Adrenal gland (tissue), 12 donors: Measurements from ENCODE around the gene TSPYL2. TPM values are rescaled to one million over a fixed set of nuclear protein-coding genes. Genes with fewer than 3 reads are reported as not detected.
A peak's percentile ranks its signal among the peaks of the same experiment; 100 is the strongest.

Experiments used
- DNase-seq, 7 donors: peaks; one replicate each; pipeline ENCODE4 v3.0.0-alpha.2; 2019 to 2020
- H3K27ac ChIP-seq, 5 donors: fragments of 200-600 bp; sonication (generic) in 4 of 5; 1 replicate in 3 of 5; 2 replicates in 2 of 5; pipeline versions ENCODE4 v1.5.1 to v1.8.0; 2016 to 2020; ENCODE audit warnings: mild to moderate bottlenecking in 1 of 5
- H3K27me3 ChIP-seq: fragments of 200-600 bp; 2 replicates; pipeline ENCODE4 v1.8.0; 2021
- H3K36me3 ChIP-seq, 2 donors: fragments of 200-600 bp; replicated peaks in 1 of 2; 1 replicate in 1 of 2; 2 replicates in 1 of 2; pipeline versions ENCODE4 v1.5.1 to v1.8.0; 2018 to 2022
- H3K4me1 ChIP-seq, 2 donors: fragments of 200-600 bp; replicated peaks in 1 of 2; 1 replicate in 1 of 2; 2 replicates in 1 of 2; pipeline versions ENCODE4 v1.5.1 to v1.8.0; 2018 to 2021
- H3K4me3 ChIP-seq, 4 donors: fragments of 200-600 bp; sonication (generic) in 3 of 4; one replicate each; pipeline ENCODE4 v1.5.1; 2016 to 2018
- H3K9me3 ChIP-seq, 3 donors: fragments of 200-600 bp; sonication (generic) in 1 of 3; replicated peaks in 1 of 3; 1 replicate in 2 of 3; 2 replicates in 1 of 3; pipeline versions ENCODE4 v1.5.1 to v1.8.0; 2016 to 2021
- POLR2A ChIP-seq, 2 donors: fragments of 450-650 bp; IDR thresholded peaks; one replicate each; pipeline ENCODE4 v1.6.1; 2017; ENCODE audit warnings: antibody characterized with exemption in 2 of 2, mild to moderate bottlenecking in 2 of 2, moderate library complexity in 1 of 2
- WGBS, 4 donors: extraction: QIAGEN DNeasy Blood & Tissue Kit in 2 of 4; methylation state at CpG; one replicate each; pipeline versions ENCODE4 v1.1.5 to v1.1.7; 2013 to 2017; 5-methylcytosine and 5-hydroxymethylcytosine counted together
- intact Hi-C, 2 donors: fragments of 100-400 bp; cut with DNase I; formaldehyde crosslinking; loops; one replicate each; pipeline versions ENCODE4 v1.14.1 to v1.15.0; 2022 to 2023
- polyA plus RNA-seq, 3 donors: library from polyadenylated mRNA; stranded (reverse); fragments of 200-250 nt in 2 of 3; fragments of 350-450 nt in 1 of 3; fragmentation: Illumina TruSeq in 1 of 3; extraction: RNeasy Lipid Tissue Mini Kit (QIAGEN cat#74804) in 1 of 3; gene quantifications; one replicate each; pipeline ENCODE4 v1.2.3, GENCODE V29; 2013 to 2014
- total RNA-seq, 9 donors: library from RNA; depleted of rRNA in 4 of 9; stranded (reverse); fragments of >200 nt in 4 of 9; fragments of 120-200 nt in 1 of 9; fragmentation: NEBNext Ultra II Directional in 1 of 9; extraction: Animal tissue kit (Norgen Biotek cat#: 25700) in 1 of 9; gene quantifications; one replicate each; pipeline versions ENCODE4 v1.1.0 to v1.2.4, GENCODE V29; 2013 to 2023
- TF ChIP-seq, protein P1 (sequence below), 6 experiments: fragments of 450-650 bp in 4 of 6; fragments of 200-600 bp in 2 of 6; sonication (generic) in 1 of 6; IDR thresholded peaks; 1 replicate in 5 of 6; 2 replicates in 1 of 6; pipeline versions ENCODE4 v1.5.1 to v1.8.0; 2016 to 2021; ENCODE audit warnings: antibody characterized with exemption in 6 of 6, mild to moderate bottlenecking in 2 of 6, moderate library complexity in 1 of 6
- donor health status: healthy with polysubstance abuse.
- donor health status: Bipolar disorder and iron deficiency.
- donor health status: DM: yes; HTN: yes; CAD: no.
- donor health status: DM: no; HTN: no; CAD: no.
- donor health status: DM: no; HTN: no; CAD: no.
- donor health status: DM: yes; HTN: yes; CAD: no.

The TSPYL2 gene
- total and polyA plus RNA-seq, 12 donors = 35.5 to 536 (median 90.7) TPM

DNA sequence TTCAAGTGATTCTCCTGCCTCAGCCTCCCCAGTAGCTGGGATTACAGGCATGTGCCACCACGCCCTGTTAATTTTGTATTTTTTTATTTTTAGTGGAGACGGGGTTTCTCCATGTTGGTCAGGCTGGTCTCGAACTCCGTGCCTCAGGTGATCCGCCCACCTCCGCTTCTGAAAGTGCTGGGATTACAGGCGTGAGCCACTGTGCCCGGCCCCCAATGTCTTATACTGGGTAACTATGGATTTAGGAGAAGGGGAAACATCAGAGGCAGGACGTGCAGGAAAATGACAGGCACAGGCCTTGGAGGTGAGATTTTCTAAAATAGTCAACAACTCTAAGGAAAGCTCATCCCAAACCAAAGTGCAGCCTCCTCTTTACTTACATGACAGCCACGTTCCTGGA lies 11.1 kb upstream of the TSPYL2 start:
- Histone ChIP-seq H3K27ac (no peak overlapping the region), H3K4me1 (peaks cover 0 to 3% of the 10 kb centered on the region in 2 donors), H3K4me3 (no peak overlapping the region), H3K9me3 (no peaks in the 10 kb centered on the region), H3K27me3 (no peaks in the 10 kb centered on the region), H3K36me3 (no peaks in the 10 kb centered on the region)
- intact Hi-C loops = no loop called here
- WGBS, 4 donors = 66 to 77% (median 67%) methylated on average over 5 to 10 of the region's 10 CpGs
- no peak for DNase-seq
- TF ChIP-seq, protein P1, sequence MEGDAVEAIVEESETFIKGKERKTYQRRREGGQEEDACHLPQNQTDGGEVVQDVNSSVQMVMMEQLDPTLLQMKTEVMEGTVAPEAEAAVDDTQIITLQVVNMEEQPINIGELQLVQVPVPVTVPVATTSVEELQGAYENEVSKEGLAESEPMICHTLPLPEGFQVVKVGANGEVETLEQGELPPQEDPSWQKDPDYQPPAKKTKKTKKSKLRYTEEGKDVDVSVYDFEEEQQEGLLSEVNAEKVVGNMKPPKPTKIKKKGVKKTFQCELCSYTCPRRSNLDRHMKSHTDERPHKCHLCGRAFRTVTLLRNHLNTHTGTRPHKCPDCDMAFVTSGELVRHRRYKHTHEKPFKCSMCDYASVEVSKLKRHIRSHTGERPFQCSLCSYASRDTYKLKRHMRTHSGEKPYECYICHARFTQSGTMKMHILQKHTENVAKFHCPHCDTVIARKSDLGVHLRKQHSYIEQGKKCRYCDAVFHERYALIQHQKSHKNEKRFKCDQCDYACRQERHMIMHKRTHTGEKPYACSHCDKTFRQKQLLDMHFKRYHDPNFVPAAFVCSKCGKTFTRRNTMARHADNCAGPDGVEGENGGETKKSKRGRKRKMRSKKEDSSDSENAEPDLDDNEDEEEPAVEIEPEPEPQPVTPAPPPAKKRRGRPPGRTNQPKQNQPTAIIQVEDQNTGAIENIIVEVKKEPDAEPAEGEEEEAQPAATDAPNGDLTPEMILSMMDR (IDR thresholded peaks at IDR 0.05) = no peak
- no peak for TF ChIP-seq POLR2A (IDR thresholded peaks at IDR 0.05)

DNA sequence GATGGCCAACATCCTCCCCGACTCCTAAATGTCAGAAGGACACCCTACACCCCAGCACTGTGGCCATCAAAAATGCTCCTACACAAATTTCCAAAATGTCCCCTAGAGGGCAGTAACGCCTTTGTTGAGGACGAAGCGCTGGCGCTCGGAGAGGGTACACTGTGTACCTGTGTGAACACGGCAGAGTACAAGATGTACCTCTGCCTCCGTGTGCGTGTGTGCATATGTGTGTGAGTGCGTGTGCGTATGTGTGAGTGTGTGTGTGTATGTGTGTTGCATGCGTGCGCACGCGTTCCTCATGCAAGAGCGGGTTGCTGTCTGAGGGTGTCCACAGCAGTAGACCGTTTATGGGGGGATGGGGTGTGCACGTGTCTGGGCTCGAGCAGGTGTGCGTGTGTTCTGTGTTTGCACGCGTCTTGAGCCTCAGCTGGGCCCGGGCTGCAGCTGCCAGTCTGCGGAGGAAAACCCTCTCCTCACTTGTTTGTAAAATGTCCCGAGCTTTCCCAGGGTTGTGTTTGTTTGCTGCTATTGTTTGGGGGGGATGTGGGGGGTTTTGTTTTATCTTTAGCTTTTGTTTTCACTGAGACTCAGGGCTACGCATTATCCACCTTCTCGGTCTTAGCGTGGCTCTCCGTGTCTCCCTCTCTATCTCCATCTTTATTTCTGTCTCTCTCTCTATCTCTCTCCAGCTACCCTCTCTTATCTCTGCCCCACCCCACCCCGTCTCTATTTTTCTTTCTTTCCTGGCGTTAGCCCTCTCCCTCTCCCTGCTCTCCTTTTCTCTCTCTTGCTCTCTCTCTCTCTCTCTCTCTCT lies 10.4 kb upstream of the TSPYL2 start:
- H3K4me3 ChIP-seq = peak overlapping the region in 1 of 4 donors; percentile 49
- DNase-seq = peak; percentile 67 to 90 (median 77)
- 0 to 16% (median 5%) methylated on average over 24 to 31 of the region's 31 CpGs for WGBS, 4 donors
- no peaks in the 10 kb centered on the region for H3K36me3 ChIP-seq
- peak overlapping the region in 4 of 5 donors; percentile 51 to 83 (median 64) for H3K27ac ChIP-seq
- peaks cover 0 to 3% of the 10 kb centered on the region in 2 donors for H3K4me1 ChIP-seq
- TF ChIP-seq, protein P1 (IDR thresholded peaks at IDR 0.05) = peak; percentile 52 to 73 (median 70)
- TF ChIP-seq POLR2A (IDR thresholded peaks at IDR 0.05) = no peak
- no peaks in the 10 kb centered on the region for H3K27me3 ChIP-seq
- intact Hi-C loops = no loop called here
- H3K9me3 ChIP-seq = no peaks in the 10 kb centered on the region

DNA sequence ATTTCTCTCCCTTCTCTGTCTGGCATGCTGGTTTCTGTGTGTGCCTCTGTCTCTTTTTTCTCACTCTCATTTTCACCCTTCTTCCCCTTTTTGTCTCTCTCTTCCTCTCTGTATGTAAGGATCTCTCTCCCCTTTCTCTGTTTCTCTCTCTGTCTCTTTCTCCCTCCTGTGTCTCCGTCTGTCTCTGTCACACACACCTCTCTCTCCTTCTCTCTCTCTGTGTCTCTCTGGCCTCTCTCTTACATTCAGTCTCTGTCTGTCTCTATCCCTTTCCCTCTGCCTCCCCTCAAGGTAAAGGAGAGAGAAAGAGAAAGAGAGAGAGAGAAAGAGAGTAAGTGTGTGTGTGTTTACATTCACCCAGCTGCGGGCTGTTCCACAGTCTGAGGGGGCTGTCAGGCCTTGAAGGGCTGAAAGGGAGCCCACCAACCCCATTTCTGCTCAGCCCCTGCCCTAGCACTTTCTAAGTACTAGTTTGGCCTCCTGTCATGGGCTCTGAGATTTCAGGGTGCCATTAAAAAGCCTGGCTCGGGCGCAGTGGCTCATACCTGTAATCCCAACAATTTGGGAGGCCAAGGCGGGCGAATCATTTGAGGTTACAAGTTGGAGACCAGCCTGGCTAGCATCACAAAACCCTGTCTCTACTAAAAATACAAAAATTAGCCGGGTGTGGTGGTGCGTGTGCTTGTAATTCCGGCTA lies 9.6 kb upstream of the TSPYL2 start:
- Histone ChIP-seq H3K9me3 (no peaks in the 10 kb centered on the region), H3K27me3 (no peaks in the 10 kb centered on the region), H3K27ac (peak overlapping the region in 4 of 5 donors; percentile 51 to 83 (median 64)), H3K4me1 (peaks cover 0 to 3% of the 10 kb centered on the region in 2 donors), H3K36me3 (no peaks in the 10 kb centered on the region), H3K4me3 (no peak overlapping the region)
- DNase-seq = no peak
- intact Hi-C loops = no loop called here
- 55 to 69% (median 61%) methylated on average over 8 to 9 of the region's 9 CpGs for WGBS, 4 donors
- no peak for TF ChIP-seq POLR2A (IDR thresholded peaks at IDR 0.05)
- TF ChIP-seq, protein P1 (IDR thresholded peaks at IDR 0.05) = no peak

DNA sequence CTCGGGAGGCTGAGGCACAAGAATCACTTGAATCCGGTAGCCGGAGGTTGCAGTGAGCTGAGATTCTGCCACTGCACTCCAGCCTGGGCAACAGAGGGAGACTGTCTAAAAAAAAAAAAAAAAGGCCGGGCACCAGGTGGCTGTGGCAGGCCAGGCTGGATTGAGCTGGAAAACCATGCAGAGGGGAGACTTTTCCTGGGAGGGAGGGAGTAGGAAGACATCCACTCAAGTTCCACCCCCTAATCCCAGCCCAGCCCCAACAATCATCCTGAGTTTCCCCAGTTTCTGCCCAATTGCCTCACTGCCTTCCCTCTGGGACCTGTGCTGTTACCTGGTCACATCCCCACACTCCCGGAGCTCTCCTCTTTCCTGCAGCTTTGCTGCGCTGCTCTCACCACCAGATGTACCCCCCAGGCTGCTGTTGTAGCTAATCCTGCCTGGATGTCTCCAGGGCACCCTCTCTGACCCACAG lies 9.0 kb upstream of the TSPYL2 start:
- 37 to 69% (median 51%) methylated on average over 5 to 6 of the region's 6 CpGs for WGBS, 4 donors
- Histone ChIP-seq H3K36me3 (no peaks in the 10 kb centered on the region), H3K9me3 (no peaks in the 10 kb centered on the region), H3K27ac (peak overlapping the region in 2 of 5 donors; percentile 78 to 83), H3K4me1 (peaks cover 0 to 3% of the 10 kb centered on the region in 2 donors), H3K4me3 (no peak overlapping the region), H3K27me3 (no peaks in the 10 kb centered on the region)
- peak in 1 of 7 donors; percentile 67 for DNase-seq
- TF ChIP-seq, protein P1 (IDR thresholded peaks at IDR 0.05) = no peak
- TF ChIP-seq POLR2A (IDR thresholded peaks at IDR 0.05) = no peak
- intact Hi-C loops = no loop called here
